NCI-H1436 treated with DMSO at 0.1 percent for 48 hours (cell line): ENCODE data around the gene TTC19.
"Not testable (repeated sequence)": the region's sequence is repeated elsewhere in the genome, so short reads cannot be mapped to it uniquely, and the experiment has no call there.

Experiments
- DNase-seq: peaks from one replicate; lab custom pipeline; 2025; lab: John Stamatoyannopoulos, UW

TTC19 gene

GRCh38 chr17:16033729-16034349 lies 34.2 kb downstream of the TTC19 start:
- no peak for DNase-seq

- no peak for DNase-seq
These were observed 36.6 kb downstream of the TTC19 start for GRCh38 chr17:16036261-16036660.

- DNase-seq = no peak
These were observed 38.0 kb downstream of the TTC19 start for GRCh38 chr17:16037636-16038035.

- DNase-seq = no peak
These were observed 41.2 kb downstream of the TTC19 start for GRCh38 chr17:16040710-16041251.

- no peak for DNase-seq
These were observed 44.9 kb downstream of the TTC19 start for GRCh38 chr17:16044487-16044886.

- no peak for DNase-seq
These were observed 47.3 kb downstream of the TTC19 start for GRCh38 chr17:16046966-16047365.

- DNase-seq = no peak
These were observed 49.3 kb downstream of the TTC19 start for GRCh38 chr17:16048811-16049449.

GRCh38 chr17:16050844-16051243 lies 51.2 kb downstream of the TTC19 start:
- no peak for DNase-seq

GRCh38 chr17:16052486-16052885 lies 52.9 kb downstream of the TTC19 start:
- no peak for DNase-seq

GRCh38 chr17:16055139-16055538 lies 55.5 kb downstream of the TTC19 start:
- not testable (repeated sequence) for DNase-seq

- DNase-seq = no peak
These were observed 62.0 kb downstream of the TTC19 start for GRCh38 chr17:16061631-16062030.

- no peak for DNase-seq
These were observed 66.5 kb downstream of the TTC19 start for GRCh38 chr17:16066125-16066524.

- no peak for DNase-seq
These were observed 68.7 kb downstream of the TTC19 start for GRCh38 chr17:16068323-16068722.

- DNase-seq = no peak
These were observed 72.4 kb downstream of the TTC19 start for GRCh38 chr17:16072031-16072430.

GRCh38 chr17:16073845-16074244 lies 74.2 kb downstream of the TTC19 start:
- DNase-seq = no peak

- DNase-seq = no peak
These were observed 74.8 kb downstream of the TTC19 start for GRCh38 chr17:16074423-16074822.

GRCh38 chr17:16075949-16076348 lies 76.3 kb downstream of the TTC19 start:
- DNase-seq = no peak
